ENCODE measurements around the gene VTI1A. TPM values are rescaled to one million over a fixed set of nuclear protein-coding genes. Genes with fewer than 3 reads are reported as not detected.

VTI1A gene
- total RNA-seq, 4 donors from 2014 or later: 27.0 to 61.3 (median 49.8) TPM

DNA sequence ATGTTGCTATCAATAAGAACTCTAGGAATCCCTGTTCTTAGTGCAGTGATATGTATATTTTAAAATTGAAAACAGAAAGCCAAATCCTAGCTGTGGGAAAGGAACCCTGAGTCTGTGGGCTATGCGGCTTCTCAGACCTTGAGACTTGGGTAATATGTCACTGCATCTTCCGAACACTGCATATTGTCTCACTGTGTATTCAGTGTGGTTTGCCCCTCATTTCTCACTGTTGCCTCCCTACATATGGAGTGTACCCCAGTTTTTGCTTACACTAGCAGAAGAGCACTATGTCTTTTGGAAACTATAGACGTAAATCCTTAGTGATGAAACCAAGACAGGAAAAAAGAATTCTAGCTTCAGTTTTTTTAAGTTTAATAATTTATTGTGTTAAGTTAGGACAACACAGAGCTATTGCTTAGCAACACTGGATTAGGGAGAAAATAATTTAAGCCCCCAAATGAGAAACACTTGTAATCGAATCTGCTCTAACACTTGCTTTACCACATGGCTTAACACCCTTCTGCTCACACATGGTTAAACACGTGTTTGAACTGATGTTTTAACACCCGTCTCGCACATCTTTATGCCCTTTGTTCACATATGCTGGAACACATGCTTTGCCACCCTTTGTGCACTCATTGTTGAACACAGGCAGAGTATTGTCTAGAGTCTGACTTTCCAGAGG, 251.3 kb downstream of the VTI1A start:
- intact Hi-C loops (cut with DNase I): no loop called here
- TF ChIP-seq, protein P1, sequence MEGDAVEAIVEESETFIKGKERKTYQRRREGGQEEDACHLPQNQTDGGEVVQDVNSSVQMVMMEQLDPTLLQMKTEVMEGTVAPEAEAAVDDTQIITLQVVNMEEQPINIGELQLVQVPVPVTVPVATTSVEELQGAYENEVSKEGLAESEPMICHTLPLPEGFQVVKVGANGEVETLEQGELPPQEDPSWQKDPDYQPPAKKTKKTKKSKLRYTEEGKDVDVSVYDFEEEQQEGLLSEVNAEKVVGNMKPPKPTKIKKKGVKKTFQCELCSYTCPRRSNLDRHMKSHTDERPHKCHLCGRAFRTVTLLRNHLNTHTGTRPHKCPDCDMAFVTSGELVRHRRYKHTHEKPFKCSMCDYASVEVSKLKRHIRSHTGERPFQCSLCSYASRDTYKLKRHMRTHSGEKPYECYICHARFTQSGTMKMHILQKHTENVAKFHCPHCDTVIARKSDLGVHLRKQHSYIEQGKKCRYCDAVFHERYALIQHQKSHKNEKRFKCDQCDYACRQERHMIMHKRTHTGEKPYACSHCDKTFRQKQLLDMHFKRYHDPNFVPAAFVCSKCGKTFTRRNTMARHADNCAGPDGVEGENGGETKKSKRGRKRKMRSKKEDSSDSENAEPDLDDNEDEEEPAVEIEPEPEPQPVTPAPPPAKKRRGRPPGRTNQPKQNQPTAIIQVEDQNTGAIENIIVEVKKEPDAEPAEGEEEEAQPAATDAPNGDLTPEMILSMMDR (IDR thresholded peaks at IDR 0.05): no peak
- TF ChIP-seq POLR2A (IDR thresholded peaks at IDR 0.05): no peak
- H3K27ac ChIP-seq: no peak overlapping the region
- H3K36me3 ChIP-seq: no peaks in the 10 kb centered on the region
- no peak for DNase-seq
- no peaks in the 10 kb centered on the region for H3K27me3 ChIP-seq
- WGBS, 2 donors: 80 to 82% methylated on average over 7 of the region's 7 CpGs
- no peaks in the 10 kb centered on the region for H3K4me1 ChIP-seq
- H3K9me3 ChIP-seq: no peaks in the 10 kb centered on the region
- H3K4me3 ChIP-seq: no peak overlapping the region

DNA sequence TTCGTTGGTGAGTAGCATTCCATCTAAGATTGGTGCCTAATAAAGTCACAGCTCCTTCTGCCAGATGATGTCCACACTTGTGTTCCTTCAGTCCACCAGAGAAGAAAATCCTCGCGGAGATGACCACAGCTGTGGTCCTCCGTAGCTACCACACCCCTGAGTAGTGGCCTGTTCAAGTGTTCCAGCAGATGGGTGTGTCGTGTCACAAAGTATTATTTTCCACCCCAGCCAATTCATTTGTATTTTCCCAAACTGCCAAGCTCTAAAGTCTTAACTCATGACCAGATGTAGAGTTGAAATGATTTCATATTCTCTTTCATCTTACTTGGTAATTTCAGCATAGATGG, 251.8 kb downstream of the VTI1A start:
- no peak for TF ChIP-seq POLR2A (IDR thresholded peaks at IDR 0.05)
- TF ChIP-seq, protein P1 (IDR thresholded peaks at IDR 0.05): no peak
- H3K27ac ChIP-seq: no peak overlapping the region
- 90 to 98% methylated on average over 5 of the region's 5 CpGs for WGBS, 2 donors
- intact Hi-C loops (cut with DNase I): no loop called here
- H3K9me3 ChIP-seq: no peaks in the 10 kb centered on the region
- DNase-seq: no peak
- H3K27me3 ChIP-seq: no peaks in the 10 kb centered on the region
- no peaks in the 10 kb centered on the region for H3K36me3 ChIP-seq
- no peaks in the 10 kb centered on the region for H3K4me1 ChIP-seq
- no peak overlapping the region for H3K4me3 ChIP-seq

DNA sequence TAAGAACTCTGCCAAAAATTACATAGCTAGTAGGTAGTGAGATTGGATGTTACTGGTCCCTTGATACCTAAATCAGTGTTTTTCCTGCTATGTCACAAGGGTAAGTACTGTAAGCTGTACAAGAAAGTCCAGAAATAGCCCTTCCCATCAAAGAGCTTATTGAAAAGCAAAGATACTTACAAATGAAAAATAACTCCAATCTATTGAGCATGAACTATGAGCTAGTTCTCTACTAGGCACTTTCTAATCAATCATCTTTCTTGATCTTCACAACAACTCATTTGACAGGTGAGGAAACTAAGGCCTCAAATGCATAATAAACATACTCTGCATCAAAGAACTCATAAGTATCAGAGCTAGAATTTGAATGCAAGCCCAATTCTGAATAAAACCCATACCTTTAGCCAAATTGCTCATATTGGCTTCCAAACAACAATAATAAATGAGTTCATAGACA, 253.2 kb downstream of the VTI1A start:
- Histone ChIP-seq H3K27me3 (no peaks in the 10 kb centered on the region), H3K4me3 (no peak overlapping the region), H3K27ac (no peak overlapping the region), H3K4me1 (no peaks in the 10 kb centered on the region), H3K9me3 (no peaks in the 10 kb centered on the region), H3K36me3 (no peaks in the 10 kb centered on the region)
- DNase-seq: no peak
- TF ChIP-seq, protein P1 (IDR thresholded peaks at IDR 0.05): no peak
- no peak for TF ChIP-seq POLR2A (IDR thresholded peaks at IDR 0.05)
- intact Hi-C loops (cut with DNase I): no loop called here

DNA sequence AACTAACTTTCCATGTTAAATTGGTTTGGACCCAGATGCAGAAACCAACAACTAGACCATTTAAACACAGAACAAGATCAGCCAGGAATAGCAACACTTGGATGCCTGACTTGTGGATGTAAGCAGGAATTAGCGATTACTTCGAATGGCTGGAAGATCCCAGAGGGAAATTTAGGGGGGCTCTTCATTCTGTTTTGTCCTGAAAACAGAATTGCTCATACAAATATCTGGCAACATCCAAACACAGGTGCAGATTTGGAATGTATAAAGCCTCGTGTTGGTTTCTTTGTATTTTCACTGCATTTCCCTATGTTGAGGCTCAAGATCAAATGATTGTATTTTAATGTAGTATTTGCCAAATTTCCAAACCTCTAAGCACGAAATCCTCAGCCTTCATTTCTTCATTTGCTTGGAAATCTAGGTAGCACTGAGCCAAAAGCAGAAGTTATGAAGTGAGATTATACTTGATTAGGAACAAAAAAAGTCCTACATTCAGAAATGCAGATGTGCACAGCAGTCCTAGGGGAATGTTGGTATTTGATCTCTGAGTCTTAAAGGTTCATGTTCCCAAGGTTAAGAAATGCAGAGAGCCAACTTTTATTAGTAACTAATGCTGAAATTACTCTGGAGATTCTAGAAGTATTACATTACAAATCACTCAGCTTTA, 254.3 kb downstream of the VTI1A start:
- no peaks in the 10 kb centered on the region for H3K36me3 ChIP-seq
- no peak for DNase-seq
- H3K4me3 ChIP-seq: no peak overlapping the region
- TF ChIP-seq, protein P1 (IDR thresholded peaks at IDR 0.05): no peak
- no peak for TF ChIP-seq POLR2A (IDR thresholded peaks at IDR 0.05)
- no peaks in the 10 kb centered on the region for H3K4me1 ChIP-seq
- H3K27me3 ChIP-seq: no peaks in the 10 kb centered on the region
- WGBS, 2 donors: 78 to 86% methylated on average over 4 of the region's 4 CpGs
- H3K27ac ChIP-seq: no peak overlapping the region
- intact Hi-C loops (cut with DNase I): no loop called here
- H3K9me3 ChIP-seq: no peaks in the 10 kb centered on the region

GRCh38 chr10:112701878-112702255, 254.9 kb downstream of the VTI1A start:
- Histone ChIP-seq H3K27me3 (no peaks in the 10 kb centered on the region), H3K36me3 (no peaks in the 10 kb centered on the region), H3K4me3 (no peak overlapping the region), H3K27ac (no peak overlapping the region), H3K9me3 (no peaks in the 10 kb centered on the region), H3K4me1 (no peaks in the 10 kb centered on the region)
- no peak for DNase-seq
- TF ChIP-seq, protein P1 (IDR thresholded peaks at IDR 0.05): no peak
- no peak for TF ChIP-seq POLR2A (IDR thresholded peaks at IDR 0.05)
- WGBS, 2 donors: 72 to 96% methylated on average over 2 of the region's 2 CpGs
- intact Hi-C loops (cut with DNase I): no loop called here

All from esophagus squamous epithelium (tissue), 5 donors.